ENCODE results near the gene CYP46A1. TPM values are rescaled to one million over a fixed set of nuclear protein-coding genes. Genes with fewer than 3 reads are reported as not detected.

Gene CYP46A1
- total RNA-seq, 1 donor from 2014 or later, result 0.05 TPM

DNA sequence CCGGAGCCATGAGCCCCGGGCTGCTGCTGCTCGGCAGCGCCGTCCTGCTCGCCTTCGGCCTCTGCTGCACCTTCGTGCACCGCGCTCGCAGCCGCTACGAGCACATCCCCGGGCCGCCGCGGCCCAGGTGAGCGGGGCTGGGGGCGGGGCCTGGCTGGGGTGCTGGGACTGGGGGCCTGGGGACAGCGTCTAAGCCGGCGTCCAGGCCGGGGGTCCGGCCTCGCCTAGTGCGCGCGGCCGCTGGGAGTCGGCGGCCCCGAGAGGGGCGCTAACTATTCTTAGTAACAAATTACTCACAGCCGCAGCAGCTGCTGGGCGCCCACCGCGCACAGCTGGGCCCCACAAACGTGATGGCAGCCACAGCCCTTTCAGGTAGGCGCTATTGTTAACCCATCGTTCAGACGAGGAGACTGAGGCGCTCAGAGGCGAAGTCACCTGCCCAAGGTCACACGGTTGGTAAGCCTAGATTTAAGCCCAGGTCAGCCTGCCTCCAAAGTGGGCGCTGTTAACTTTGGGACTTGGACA lies 374 bp downstream of the CYP46A1 start:
- Mint-ChIP-seq H3K4me1 (peaks cover 17% of the 10 kb centered on the region), H3K9me3 (no peaks in the 10 kb centered on the region), H3K27me3 (peaks cover 40% of the 10 kb centered on the region), H3K36me3 (ENCODE audit: low read depth) (no peaks in the 10 kb centered on the region), H3K27ac (no peak overlapping the region), H3K4me3 (no peak overlapping the region)
- intact Hi-C loops (cut with micrococcal nuclease), result loop anchor here (1.0 to 5.0 kb wide), 2 partner anchors 80 to 108 kb away; partner anchors contain the start of genes CCDC85C and EML1
- no peak for DNase-seq

DNA sequence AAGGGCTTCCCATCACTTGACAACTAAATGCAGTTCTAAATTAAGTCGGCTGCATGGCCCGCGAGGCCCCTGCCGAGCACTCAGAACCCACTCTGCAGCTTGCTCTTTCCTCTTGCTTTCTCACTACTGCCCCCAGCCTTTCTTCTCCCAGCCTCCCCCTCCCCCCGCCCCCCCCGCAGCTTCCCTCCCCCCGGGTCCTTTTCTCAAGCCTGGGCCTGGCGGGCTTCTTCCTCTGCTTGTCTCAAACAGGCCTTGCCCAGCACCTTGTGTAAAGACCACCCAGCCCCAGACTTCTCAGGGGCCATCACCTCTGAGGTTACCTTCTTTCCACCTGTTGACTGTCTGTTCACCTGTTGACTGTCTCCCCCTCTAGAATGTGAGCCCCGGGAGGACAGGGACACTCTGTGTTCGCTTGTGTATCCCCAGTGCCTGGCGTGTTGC lies 1.1 kb downstream of the CYP46A1 start:
- Mint-ChIP-seq H3K4me1 (peaks cover 17% of the 10 kb centered on the region), H3K9me3 (no peaks in the 10 kb centered on the region), H3K4me3 (peak overlapping the region; percentile 59), H3K27ac (no peak overlapping the region), H3K36me3 (ENCODE audit: low read depth) (no peaks in the 10 kb centered on the region), H3K27me3 (peaks cover 45% of the 10 kb centered on the region)
- no peak for DNase-seq
- intact Hi-C loops (cut with micrococcal nuclease), result no loop called here

DNA sequence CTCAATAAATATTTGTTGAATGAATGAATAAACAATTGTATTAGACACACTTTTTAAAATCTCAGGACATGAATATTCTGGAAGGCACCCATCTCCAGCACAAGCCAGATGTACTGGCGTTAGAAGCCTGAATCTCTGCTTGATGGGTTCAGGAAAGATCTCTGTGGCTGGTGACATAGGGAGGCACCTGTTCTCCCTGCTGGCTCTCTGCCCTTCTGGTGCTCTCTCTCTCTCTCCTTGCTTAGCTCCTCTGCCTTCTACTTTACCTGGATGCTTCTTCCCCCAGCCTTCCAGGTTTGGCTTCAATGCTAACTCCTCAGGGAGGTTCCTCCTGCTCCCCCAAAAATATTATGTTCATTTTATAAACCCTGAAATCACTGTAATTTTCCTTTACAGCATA lies 1.5 kb downstream of the CYP46A1 start:
- H3K27ac Mint-ChIP-seq, result no peak overlapping the region
- peaks cover 45% of the 10 kb centered on the region for H3K27me3 Mint-ChIP-seq
- peak overlapping the region; percentile 59 for H3K4me3 Mint-ChIP-seq
- peaks cover 17% of the 10 kb centered on the region for H3K4me1 Mint-ChIP-seq
- no peak for DNase-seq
- H3K9me3 Mint-ChIP-seq, result no peaks in the 10 kb centered on the region
- no peaks in the 10 kb centered on the region for H3K36me3 Mint-ChIP-seq (ENCODE audit: low read depth)
- intact Hi-C loops (cut with micrococcal nuclease), result no loop called here

DNA sequence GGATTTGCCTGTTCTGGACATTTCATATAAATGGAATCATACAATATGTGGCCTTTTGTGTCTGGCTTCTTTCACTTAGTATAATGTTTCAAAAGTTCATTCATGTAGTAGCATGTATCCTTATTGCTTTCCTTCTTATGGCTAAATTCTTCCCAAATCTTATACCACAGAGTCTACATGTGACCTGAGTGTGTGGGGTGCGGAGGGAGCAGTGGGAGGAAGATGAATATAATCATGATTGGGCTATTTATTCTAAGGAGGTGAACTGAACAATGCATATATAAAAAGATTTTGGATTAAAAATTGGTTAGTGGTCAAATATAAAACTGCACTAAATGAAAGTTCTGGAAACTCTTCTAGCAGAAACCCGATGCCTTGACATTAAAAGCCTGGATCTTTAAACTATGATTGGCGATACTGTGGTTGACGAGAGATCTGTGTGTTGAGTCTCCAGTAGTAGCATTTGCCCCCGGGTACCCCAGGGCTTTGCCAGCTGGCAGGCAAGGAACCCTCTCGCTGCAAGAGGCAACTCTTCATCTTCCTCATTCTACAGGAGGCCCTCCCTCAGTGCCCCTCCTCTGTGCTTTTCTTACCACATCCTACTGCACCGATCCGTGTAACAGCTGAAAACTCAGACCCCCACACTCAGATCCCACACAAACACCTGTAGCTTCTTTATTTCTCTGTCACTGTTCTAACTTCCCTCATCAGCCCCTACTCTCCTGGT lies 2.6 kb downstream of the CYP46A1 start:
- H3K27ac Mint-ChIP-seq, result no peak overlapping the region
- no peaks in the 10 kb centered on the region for H3K36me3 Mint-ChIP-seq (ENCODE audit: low read depth)
- H3K9me3 Mint-ChIP-seq, result no peaks in the 10 kb centered on the region
- intact Hi-C loops (cut with micrococcal nuclease), result no loop called here
- H3K4me3 Mint-ChIP-seq, result no peak overlapping the region
- peaks cover 17% of the 10 kb centered on the region for H3K4me1 Mint-ChIP-seq
- DNase-seq, result no peak
- peaks cover 45% of the 10 kb centered on the region for H3K27me3 Mint-ChIP-seq

DNA sequence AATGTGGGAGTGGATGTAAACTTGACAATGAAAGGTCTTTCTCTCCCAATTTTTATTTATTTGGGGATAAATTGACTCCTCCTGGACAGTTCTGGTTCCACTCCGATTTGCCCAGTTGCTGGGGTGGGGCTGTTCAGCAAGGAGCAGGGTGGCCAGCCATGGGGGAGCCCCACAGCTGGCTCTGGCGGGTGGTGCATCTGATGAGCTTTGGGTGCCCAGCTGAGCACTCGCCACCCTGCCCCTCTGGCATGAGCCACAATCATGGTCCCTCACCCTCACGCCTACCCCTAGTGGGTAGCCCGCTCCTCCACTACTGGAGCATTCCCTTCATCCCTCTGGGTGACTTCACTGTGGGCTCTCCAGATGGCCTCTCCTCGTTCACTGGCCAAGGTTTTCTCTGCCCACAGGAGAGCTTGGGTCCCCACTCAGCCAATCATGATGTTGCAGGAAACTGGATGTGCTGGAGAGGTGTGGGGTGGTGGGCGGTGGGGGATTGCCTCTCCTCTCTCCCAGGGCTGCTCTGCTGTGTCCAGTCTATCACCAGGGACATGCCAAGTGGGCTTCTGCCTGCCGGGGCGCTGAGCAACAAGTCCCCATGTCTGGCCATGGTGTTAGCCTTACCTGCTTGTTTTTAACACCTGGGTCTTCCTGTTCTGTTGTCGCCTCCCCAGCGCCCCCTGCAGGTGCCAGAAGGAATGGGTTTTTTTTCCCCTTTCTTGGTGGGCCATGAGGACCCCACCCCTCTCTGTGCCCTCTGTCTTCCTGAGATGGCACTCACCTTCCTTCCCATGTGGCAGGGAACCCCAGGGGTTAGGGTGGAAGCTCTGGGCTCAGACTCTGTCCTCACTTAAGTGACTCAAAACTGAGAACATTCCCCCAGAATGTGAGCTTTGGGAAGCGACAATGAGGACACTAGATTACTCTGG lies 3.4 kb downstream of the CYP46A1 start:
- H3K4me3 Mint-ChIP-seq, result no peak overlapping the region

GRCh38 chr14:99688210-99688581 lies 4.1 kb downstream of the CYP46A1 start:
- H3K9me3 Mint-ChIP-seq, result no peaks in the 10 kb centered on the region
- peaks cover 48% of the 10 kb centered on the region for H3K27me3 Mint-ChIP-seq
- no peaks in the 10 kb centered on the region for H3K36me3 Mint-ChIP-seq (ENCODE audit: low read depth)
- H3K27ac Mint-ChIP-seq, result no peak overlapping the region
- no peak for DNase-seq
- intact Hi-C loops (cut with micrococcal nuclease), result no loop called here
- H3K4me3 Mint-ChIP-seq, result no peak overlapping the region
- H3K4me1 Mint-ChIP-seq, result peaks cover 12% of the 10 kb centered on the region

More for the DNA sequence above, 3.4 kb downstream of the CYP46A1 start:
- no peak overlapping the region for H3K27ac Mint-ChIP-seq
- no peaks in the 10 kb centered on the region for H3K9me3 Mint-ChIP-seq
- peaks cover 17% of the 10 kb centered on the region for H3K4me1 Mint-ChIP-seq
- no peaks in the 10 kb centered on the region for H3K36me3 Mint-ChIP-seq (ENCODE audit: low read depth)
- H3K27me3 Mint-ChIP-seq, result peaks cover 46% of the 10 kb centered on the region
- DNase-seq, result peak; percentile 79
- intact Hi-C loops (cut with micrococcal nuclease), result no loop called here

GRCh38 chr14:99688629-99689028 lies 4.5 kb downstream of the CYP46A1 start:
- H3K4me3 Mint-ChIP-seq, result no peak overlapping the region
- no peak for DNase-seq
- peaks cover 48% of the 10 kb centered on the region for H3K27me3 Mint-ChIP-seq
- peaks cover 12% of the 10 kb centered on the region for H3K4me1 Mint-ChIP-seq
- H3K9me3 Mint-ChIP-seq, result no peaks in the 10 kb centered on the region
- no peak overlapping the region for H3K27ac Mint-ChIP-seq
- no peaks in the 10 kb centered on the region for H3K36me3 Mint-ChIP-seq (ENCODE audit: low read depth)
- intact Hi-C loops (cut with micrococcal nuclease), result no loop called here

- Mint-ChIP-seq H3K9me3 (no peaks in the 10 kb centered on the region), H3K27me3 (peaks cover 54% of the 10 kb centered on the region), H3K4me1 (peaks cover 12% of the 10 kb centered on the region), H3K27ac (no peak overlapping the region), H3K4me3 (no peak overlapping the region), H3K36me3 (ENCODE audit: low read depth) (no peaks in the 10 kb centered on the region)
- intact Hi-C loops (cut with micrococcal nuclease), result no loop called here
- no peak for DNase-seq
These were observed 5.5 kb downstream of the CYP46A1 start for GRCh38 chr14:99689266-99690236.

GRCh38 chr14:99690636-99691035 lies 6.5 kb downstream of the CYP46A1 start:
- peaks cover 8% of the 10 kb centered on the region for H3K4me1 Mint-ChIP-seq
- no peak overlapping the region for H3K4me3 Mint-ChIP-seq
- no peak for DNase-seq
- intact Hi-C loops (cut with micrococcal nuclease), result no loop called here
- H3K36me3 Mint-ChIP-seq (ENCODE audit: low read depth), result no peaks in the 10 kb centered on the region
- H3K27ac Mint-ChIP-seq, result no peak overlapping the region
- no peaks in the 10 kb centered on the region for H3K9me3 Mint-ChIP-seq
- peaks cover 54% of the 10 kb centered on the region for H3K27me3 Mint-ChIP-seq

DNA sequence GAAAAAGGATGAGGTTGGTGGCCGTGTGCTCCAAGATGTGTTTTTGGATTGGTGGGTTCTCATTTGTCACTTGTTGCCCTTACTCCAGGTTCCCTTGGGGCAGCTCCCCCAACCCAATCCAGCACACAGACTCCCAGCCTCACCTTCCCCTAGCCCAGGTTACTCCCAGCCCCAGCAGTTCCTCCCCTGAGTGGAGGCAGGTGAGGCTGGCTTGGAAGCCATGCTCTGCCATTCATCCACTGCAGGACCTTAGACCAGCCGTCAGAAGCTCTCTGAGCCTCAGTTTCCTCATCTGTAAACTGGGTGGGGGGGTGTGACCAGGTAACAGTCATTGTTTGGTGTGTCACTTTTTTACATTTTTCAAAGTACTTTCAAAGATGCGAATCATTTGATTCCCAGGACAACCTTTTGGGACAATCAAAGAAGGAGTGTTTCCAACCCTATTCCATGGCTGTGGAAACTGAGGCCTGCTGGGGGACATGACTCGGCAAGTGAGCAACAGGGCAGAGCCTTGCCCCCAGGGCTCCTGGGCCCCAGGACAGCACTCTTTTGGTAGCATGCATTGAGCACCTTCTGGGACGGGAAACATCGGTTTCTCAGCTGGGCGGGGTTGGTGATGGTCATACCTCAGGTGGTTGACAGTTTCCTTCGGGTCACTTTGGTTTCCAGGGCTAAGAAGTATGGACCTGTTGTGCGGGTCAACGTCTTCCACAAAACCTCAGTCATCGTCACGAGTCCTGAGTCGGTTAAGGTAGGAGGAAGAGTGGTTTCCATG lies 7.2 kb downstream of the CYP46A1 start:
- peaks cover 50% of the 10 kb centered on the region for H3K27me3 Mint-ChIP-seq
- no peaks in the 10 kb centered on the region for H3K9me3 Mint-ChIP-seq
- H3K4me1 Mint-ChIP-seq, result peaks cover 7% of the 10 kb centered on the region
- DNase-seq, result no peak
- no peaks in the 10 kb centered on the region for H3K36me3 Mint-ChIP-seq (ENCODE audit: low read depth)
- no peak overlapping the region for H3K27ac Mint-ChIP-seq
- H3K4me3 Mint-ChIP-seq, result no peak overlapping the region
- intact Hi-C loops (cut with micrococcal nuclease), result no loop called here

GRCh38 chr14:99693918-99694317 lies 9.8 kb downstream of the CYP46A1 start:
- Mint-ChIP-seq H3K27ac (no peak overlapping the region), H3K4me1 (no peaks in the 10 kb centered on the region), H3K27me3 (peaks cover 31% of the 10 kb centered on the region), H3K4me3 (no peak overlapping the region), H3K9me3 (no peaks in the 10 kb centered on the region), H3K36me3 (ENCODE audit: low read depth) (no peaks in the 10 kb centered on the region)
- intact Hi-C loops (cut with micrococcal nuclease), result no loop called here
- DNase-seq, result no peak

- H3K4me3 Mint-ChIP-seq, result no peak overlapping the region
- no peaks in the 10 kb centered on the region for H3K36me3 Mint-ChIP-seq (ENCODE audit: low read depth)
- intact Hi-C loops (cut with micrococcal nuclease), result no loop called here
- H3K27me3 Mint-ChIP-seq, result peaks cover 23% of the 10 kb centered on the region
- peaks cover 2% of the 10 kb centered on the region for H3K4me1 Mint-ChIP-seq
- DNase-seq, result no peak
- H3K9me3 Mint-ChIP-seq, result no peaks in the 10 kb centered on the region
- H3K27ac Mint-ChIP-seq, result no peak overlapping the region
These were observed 12.8 kb downstream of the CYP46A1 start for GRCh38 chr14:99696929-99697328.

- Mint-ChIP-seq H3K27ac (no peak overlapping the region), H3K4me1 (peaks cover 2% of the 10 kb centered on the region), H3K27me3 (peaks cover 18% of the 10 kb centered on the region), H3K9me3 (peaks cover 5% of the 10 kb centered on the region), H3K36me3 (ENCODE audit: low read depth) (no peaks in the 10 kb centered on the region), H3K4me3 (no peak overlapping the region)
- intact Hi-C loops (cut with micrococcal nuclease), result no loop called here
- DNase-seq, result no peak
These were observed 14.1 kb downstream of the CYP46A1 start for GRCh38 chr14:99698236-99698635.

All from activated CD4-positive, alpha-beta T cell treated with anti-CD3 and anti-CD28 coated beads, Interleukin-2, amount 10 ng/mL, durations not matched to agents 24 days and 14 days (primary cell).